Stimulated activated CD4-positive, alpha-beta T cell treated with anti-CD3 and anti-CD28 coated beads, Interleukin-12 subunit alpha, Interleukin-12 subunit beta, amount 100 ng/mL, for 4 hours (primary cell): ENCODE data around the gene TANC1.

Source experiments
- DNase-seq: peaks from one replicate; pipeline ENCODE4 v3.0.0-alpha.2; 2020

TANC1 gene

DNA sequence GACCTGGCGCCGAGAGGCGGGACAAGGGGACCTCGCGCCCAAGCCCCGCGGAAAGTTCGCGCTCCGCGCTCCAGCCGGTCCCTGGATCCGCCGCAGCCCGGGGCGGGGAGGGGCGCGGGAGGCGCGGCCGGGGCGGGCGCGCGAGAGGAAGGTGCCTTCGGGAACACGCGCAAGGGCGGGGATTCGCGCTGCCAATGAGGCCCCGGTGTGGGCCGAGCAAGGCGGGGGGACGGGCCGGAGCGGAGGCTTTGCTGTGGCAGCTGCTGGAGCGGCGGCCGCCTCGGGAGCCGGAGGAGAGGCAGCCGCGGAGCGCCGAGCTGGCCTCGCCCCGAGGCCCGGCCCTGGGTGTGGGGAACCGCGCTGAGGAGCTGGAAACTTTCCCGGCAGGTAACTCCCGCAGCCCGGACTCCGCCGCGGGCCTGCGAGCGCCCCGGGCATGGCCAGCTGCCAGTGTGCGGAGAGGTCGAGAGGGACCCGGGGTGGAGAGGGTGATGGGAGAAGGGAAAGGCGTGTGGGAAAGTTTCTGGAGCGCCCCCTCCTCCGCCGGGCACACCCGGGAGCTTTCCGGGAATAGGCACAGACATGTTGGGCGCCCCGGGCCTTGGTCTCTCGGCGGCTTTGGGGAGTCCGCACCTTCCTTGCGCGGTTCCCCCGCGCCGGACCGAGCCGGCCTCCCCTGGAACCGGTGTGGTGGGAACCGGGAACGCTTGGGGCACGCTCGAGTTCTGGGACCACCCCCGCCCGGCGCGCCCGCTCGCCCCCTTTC, at the start of gene TANC1:
TANC1 (plus strand) TSS at position 245 of the 766 bp plus-strand sequence. CDS start 97,271 bp downstream, outside the sequence.
- DNase-seq = peak; percentile 51

DNA sequence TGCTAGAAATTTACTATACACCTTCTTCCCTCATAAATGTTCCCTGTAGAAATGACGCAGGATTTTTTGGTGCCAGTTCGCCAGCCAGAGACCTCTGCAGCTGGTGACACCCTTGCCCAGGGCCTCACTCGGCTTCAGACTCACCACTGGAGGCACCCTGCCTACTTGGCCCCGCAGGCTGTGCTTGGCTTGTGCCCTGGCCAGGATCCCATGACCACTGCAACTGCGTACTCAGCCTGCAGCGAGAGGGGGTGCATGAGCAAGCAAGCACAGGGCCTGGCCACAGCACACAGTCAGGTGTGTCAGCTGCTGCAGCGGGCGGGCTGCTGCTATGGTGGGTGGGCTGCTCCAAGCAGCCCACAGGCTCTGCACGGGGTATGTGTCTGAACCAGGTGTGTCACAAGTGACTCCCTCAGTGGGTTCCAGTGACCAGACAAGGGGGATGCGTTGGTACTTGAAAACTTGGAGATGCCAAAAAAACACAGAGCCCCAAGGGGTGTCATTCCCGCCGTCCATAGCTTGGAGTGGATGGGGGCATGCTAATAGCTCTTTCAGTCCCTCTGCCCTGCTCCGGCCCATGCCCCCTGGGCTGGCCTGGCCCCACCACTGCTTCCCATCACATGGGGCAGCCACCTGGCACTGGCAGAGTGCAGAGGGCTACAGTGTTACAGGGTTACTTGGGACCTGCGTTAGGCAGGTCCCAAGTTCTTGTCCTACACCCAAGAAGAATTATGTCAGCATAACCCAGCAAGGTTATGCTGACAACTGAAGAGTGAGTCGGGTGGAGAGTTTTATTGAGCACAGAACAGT, 46.6 kb upstream of the TANC1 start:
- no peak for DNase-seq

DNA sequence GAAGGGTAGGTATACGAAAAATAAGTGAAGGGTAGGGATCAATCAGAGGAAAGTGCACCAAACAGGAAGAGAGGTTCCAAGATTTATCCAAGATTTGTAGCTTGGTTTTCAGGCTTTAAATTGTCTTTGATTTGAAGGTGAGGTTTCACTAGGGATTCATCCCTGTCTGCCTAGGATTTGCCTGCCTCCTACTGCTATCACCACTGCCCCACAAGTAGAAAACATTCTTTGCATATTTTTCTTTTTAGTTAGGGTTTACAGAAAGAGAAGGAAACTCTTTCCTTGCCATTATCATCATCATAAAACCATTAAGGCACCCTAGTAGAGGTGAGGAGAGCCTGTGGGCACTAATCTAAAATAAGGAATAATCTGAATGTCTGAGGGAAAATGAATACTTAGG, 45.8 kb upstream of the TANC1 start:
- DNase-seq = no peak

DNA sequence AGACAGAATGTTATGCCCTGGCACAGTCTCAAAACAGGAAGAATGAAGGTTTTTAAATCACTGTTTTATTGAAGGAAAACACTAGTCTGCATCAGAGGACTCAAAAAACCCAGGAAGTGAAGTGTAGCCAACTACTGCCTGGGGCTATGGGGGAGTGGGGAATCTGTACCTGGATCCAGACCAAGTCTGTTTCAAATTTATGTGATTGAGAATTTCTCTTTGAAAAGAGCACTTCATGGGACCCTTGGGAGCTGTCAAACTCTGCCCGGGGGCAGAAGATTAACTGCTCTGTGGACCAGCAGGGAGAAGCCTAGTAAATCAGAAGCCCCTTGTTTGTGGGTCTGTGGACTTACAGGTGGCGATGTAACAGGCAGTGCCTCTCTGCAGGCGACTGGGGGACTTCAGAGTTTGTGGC, 45.3 kb upstream of the TANC1 start:
- DNase-seq = no peak

DNA sequence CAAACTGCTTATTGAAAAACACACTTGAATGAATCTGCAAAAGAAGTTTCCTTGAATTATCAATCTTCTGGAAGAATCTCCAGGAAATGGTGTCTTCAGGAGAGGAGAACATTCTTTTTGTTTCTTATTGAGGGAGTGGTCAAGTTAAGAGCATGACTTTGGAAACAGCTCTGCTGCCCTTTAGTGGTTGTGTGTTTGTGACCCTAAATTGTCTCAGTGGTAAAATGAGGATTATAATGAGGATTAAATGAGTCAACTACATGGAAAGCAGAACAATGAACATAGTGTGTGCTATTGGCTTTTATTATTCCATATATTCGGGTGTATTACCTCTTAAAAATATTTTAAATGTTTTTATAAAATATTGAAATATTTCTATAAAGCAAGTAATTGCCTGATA, 44.8 kb upstream of the TANC1 start:
- DNase-seq = no peak

- DNase-seq = no peak
Observed at GRCh38 chr2:158926478-158926948, 41.9 kb upstream of the TANC1 start.

DNA sequence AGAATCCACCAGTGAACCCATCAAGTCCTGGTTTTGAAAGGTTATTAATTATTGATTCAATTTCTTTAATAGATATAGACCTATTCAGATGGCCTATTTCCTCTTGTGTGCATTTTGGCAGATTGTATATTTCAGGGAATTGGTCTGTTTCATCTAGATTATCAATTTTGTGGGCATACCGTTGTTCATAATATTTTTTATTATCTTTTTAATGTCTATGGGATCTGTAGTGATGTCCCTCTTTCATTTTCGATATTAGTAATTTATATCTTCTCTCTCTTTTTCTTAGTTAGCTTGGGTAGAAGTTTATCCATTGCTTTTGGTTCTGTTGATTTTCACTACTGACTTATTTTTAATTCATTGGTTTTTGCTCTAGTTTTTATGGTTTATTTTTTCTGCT, 39.9 kb upstream of the TANC1 start:
- DNase-seq = no peak

GRCh38 chr2:158928965-158929364, 39.5 kb upstream of the TANC1 start:
- DNase-seq = no peak

- DNase-seq = no peak
Observed at GRCh38 chr2:158931572-158931971, 36.9 kb upstream of the TANC1 start.

DNA sequence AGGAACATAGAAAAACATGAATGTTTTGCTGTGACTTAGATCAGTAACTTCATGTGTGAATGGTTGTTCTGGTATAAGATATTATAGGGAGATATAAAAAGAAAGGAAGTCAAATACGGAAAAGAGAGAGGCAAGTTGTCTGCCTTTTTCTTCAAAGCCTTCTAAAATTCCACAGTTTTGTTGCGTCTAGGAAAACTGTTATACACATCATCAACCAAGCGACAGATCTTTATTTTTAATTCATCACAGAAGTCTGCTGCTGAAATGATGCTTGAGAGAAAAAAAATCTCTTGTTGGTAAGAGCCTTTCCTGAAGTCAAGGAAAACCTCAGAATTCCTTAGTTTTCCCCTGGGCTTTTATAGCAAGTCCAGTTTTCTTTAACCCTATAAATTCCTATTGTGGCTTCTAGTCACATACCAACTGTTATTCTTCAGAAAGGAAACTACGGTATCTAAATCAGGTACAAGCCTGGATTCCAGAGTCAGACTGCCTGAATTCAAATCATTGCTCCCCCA, 36.3 kb upstream of the TANC1 start:
- no peak for DNase-seq

DNA sequence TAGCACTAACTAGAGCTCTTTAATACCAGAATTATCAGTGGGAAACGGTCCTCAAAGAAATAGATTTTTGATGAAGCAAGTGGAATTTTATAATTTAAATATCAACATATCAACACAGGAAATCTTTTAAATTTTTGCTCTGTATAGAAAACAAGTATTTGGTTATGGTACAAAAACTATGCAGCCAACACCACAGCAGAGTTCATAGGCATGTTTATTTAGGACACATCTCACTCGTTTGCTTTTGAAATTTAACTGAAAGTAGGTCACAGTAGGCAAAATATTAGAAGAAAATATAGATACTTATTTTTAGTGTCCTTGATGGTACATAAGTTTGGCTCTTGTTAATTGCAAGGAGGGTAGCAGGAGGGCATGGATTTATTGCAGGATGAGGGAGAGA, 34.3 kb upstream of the TANC1 start:
- no peak for DNase-seq

DNA sequence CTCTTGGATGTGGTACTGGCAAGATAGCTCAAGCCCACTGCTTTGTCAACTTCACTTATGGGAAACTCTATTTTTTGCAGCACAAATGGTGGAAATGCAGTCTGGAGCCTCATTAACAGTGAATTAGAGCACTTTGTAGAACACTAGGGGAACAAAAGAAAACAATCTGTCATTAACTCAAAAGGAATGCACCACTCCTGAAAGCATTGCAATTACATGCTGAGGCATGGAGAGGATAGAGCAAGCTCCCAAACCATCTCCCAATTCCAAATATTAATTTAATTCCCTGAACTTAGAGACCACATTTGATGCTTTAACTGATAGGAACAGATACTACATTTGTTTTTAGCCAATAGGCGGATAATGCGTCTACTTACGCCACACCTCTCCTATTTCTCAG, 32.8 kb upstream of the TANC1 start:
- no peak for DNase-seq

DNA sequence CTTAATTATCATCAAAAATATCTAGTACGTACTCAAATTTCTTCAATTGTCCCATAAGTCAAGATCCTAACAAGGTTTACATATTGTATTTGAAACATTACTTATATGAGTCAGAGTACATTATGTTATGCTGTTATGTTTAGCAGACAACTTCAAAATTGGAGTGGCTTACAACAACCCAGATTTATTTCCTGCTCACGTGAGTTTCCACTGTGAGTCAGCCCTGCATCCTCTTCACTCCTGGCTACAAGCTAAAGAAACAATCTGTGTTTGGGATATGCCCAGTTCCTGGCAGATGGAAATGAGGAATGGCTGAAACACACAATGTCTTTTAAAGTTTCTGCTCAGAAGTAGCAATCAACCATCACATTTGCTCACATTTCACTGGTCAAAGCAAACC, 31.5 kb upstream of the TANC1 start:
- no peak for DNase-seq

- no peak for DNase-seq
Observed at GRCh38 chr2:158940356-158940755, 28.1 kb upstream of the TANC1 start.

DNA sequence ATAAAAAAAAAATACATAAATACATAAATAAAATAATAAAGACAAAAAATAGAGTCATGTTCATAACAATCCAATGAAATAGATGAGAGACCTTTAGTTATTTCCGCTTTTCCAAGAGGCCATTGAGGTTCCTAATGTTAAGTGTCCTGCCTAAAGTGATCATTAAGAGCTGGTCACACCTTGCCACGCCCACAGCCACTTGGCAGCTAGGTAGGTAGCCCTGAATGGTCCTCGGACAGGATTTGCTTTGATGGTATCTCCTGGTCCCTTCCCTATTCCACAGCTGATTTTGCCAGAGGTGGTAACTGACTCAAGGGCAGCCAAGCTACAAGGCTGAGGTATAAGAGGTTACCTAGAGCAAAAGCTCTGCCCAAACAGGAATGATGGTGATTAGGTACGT, 24.5 kb upstream of the TANC1 start:
- DNase-seq = no peak

DNA sequence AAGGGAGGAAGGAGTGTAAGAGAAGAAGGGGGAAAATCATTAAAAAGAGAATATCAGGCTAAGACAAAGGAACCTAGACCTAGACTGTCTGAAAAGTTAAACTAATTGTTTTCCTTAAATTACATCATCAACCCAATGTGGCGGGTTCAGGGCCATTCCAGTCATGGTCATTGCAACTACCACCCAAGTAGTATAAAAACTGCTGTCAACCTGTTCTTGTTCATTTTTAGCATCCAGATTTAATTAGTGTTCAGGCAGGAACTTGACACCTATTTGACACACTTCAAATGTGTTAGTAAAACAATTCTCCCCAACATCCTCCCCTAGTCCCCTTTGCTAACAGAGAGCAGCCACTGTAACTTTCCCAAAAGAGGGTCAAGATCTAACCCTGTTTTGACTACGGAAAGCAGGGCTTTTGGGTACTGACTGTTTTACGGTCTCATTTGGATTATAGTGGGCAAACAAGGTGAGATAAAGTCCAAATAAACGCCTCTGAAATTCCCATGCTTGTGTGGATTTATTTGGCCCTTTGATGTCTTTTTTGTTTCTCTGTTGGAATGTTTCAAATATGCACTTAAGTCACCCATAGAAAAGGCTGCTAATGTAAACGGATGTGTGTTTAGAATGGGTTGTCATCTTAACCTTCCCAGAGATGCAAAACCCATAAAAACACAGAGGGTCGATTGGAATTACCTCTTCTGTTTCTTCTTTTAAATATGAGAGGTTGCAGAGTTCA, 19.3 kb upstream of the TANC1 start:
- no peak for DNase-seq

DNA sequence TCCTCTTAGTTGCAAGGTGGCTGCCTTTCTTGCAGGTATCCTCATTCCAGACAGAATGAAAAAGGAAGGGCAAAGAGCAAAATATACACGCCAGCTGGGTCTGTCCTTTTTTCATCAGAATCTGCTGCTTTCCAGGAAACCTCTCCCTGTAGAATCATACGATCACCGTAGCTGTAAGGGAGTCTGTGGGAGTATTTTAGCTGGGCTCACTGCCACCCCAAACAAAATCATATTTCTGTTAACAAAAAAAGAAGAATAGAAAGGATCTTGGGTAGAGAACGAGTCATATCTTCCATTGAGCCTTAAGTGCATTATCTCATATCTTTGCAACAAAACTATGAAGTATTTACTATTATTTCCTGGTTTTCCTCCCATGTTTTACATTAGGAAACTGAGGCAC, 15.0 kb upstream of the TANC1 start:
- DNase-seq = no peak

DNA sequence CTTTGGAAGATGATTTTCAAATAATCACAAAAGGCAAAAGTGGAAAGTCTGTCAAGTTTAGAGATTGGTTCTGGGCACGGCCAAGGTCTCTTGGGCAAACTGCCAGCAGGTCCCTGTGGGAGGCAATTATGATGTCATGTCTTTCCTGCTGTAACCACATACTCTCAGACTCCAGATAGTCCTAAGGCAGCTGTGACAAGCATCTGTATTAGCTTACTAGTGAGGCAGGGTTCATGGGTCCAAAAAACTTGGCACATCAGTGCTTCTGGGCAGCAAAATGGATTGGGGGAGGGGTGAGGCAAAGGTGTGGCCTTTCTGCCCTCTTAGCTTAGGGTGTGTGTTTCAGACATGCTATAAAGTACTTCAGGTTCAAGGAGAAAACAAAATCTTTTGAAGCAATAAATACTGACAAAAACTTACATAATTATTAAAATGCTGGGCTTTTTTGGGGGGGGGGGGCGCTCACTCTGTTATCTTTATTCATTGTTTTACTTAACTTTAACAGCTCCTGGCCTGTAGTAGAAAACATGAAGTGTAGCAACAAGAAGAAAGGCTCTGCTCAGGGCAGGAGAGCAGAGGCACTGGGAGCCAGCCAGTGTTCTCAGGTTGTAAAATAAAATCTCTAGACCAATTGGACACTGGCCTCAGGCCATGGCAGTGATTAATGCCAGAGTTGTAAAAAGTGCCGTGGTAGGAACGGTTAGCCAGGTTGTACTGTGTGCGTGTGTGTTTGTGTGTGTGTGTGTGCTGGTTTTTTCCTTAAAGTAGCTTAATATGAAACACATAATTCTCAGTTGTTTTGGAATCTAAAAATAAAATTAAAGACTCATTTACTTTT, 14.3 kb upstream of the TANC1 start:
- peak; percentile 23 for DNase-seq

- no peak for DNase-seq
Observed at GRCh38 chr2:158955842-158956365, 12.5 kb upstream of the TANC1 start.

- DNase-seq = no peak
Observed at GRCh38 chr2:158958365-158958764, 10.1 kb upstream of the TANC1 start.

DNA sequence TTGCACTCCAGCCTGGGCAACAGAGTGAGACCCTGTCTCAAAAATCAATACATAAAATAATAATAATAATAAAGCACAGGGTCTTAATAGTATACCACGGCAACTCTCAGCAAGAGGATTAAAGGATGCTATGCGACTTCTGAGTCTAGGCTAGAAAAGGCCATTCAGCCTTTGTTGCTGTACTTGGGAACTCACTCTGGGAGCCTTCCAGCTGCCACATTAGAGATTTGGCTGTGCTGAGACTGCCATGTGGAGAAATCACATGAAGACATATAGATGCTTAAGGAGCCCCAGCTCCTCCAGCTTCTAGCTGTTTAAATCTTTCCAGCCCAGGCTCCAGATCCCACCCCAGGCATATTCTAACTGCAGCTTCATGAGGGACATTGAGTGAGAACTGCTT, 8.2 kb upstream of the TANC1 start:
- no peak for DNase-seq

DNA sequence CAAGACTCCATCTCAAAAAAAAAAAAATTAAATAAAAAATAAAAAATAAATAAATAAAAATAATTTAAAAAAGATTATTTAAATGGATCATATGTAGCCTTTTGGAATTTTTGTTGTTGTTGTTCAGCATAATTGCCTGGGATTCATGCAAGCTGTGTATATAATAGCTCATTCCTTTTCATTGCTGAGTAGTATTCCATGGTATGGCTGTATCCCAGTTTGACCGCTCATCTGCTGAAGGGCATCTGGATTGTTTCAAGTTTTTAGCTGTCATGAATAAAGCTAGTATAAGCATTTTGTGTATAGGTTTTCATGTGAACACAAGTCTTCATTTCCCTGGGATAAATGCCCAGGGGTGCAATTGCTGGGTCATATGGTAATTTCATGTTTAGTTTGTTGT, 6.4 kb upstream of the TANC1 start:
- no peak for DNase-seq
